GM21423 (cell line): ENCODE measurements around the gene PRR23A.

ENCODE experiments used
- ATAC-seq: cut with Tn5 transposase; IDR thresholded peaks from one replicate; pipeline ENCODE4 v1.9.1; 2021; ENCODE audit warnings: mild to moderate bottlenecking, moderate library complexity; ENCODE audit not compliant: unreplicated experiment

The PRR23A gene

GRCh38 chr3:138974462-138974861 is 31.6 kb downstream of the PRR23A start:
- no peak for ATAC-seq

- no peak for ATAC-seq
Observed at GRCh38 chr3:138972941-138973340, 33.1 kb downstream of the PRR23A start.

GRCh38 chr3:138971766-138972320 is 34.2 kb downstream of the PRR23A start:
- ATAC-seq = no peak

GRCh38 chr3:138964923-138965322 is 41.1 kb downstream of the PRR23A start:
- ATAC-seq = no peak

DNA sequence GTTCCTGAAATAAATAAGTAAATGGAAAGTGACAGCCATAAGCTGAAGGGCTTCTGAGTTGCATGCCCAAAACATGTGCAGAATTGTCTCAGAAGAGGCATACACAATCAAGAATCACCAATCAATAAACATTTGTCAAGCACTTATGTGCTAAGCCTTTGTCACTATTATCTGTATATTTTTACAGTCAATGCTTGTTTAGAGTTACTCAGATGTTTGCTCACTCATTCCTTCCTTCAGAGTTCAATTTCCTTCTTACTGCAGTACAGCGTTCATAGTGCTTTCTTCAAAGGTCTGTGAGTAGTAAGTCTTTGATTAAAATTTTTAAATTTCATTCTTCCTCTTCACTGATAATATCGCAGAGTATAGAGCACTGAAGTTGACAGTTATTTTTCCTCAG is 41.8 kb downstream of the PRR23A start:
- no peak for ATAC-seq

DNA sequence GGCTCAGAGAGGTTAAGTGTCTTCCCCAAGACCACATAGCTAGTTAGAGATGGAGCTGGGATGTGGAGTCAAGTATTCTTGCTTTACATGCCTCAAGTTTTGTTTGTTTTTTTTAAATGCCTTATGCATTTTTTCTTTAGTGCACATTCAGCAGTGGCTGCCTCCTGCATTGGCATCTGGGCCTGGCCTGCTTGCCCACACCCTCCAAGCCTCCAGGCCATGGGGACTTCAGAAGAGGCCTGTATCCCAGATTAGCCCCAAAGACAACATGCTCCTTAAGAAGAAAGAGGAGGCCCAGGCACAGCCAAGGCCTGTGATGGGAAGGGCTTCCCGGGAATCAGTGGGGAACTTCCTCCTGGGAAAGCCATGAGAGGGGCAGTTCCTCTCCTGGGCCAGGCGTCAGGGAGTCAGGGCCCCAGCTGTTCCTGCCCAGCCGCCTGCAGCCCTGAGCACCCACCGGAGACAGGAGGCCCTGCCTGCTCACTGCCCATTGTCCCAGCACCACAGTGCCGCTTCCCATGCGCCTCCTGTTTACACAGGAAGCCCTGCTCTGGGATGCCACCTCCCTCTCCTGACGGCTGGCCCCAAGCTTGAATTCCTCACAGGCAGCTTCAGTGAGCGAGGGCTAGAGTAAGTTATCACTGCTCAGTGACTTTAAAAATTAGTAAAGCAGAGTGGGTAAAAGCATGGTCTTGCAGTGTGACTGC is 43.1 kb downstream of the PRR23A start:
- no peak for ATAC-seq

GRCh38 chr3:138960417-138960852 is 45.6 kb downstream of the PRR23A start:
- ATAC-seq = no peak
